ENCODE measurements around the gene EML6.

The EML6 gene

GRCh38 chr2:54907663-54908062, 184.2 kb downstream of the EML6 start:
- no peak for DNase-seq (ENCODE audit: low spot score)
- no peak for FAIRE-seq

GRCh38 chr2:54908591-54908990, 185.1 kb downstream of the EML6 start:
- FAIRE-seq = no peak
- no peak for DNase-seq (ENCODE audit: low spot score)

- no peak for DNase-seq (ENCODE audit: low spot score)
- no peak for FAIRE-seq
These were observed 185.5 kb downstream of the EML6 start for GRCh38 chr2:54909001-54909400.

GRCh38 chr2:54912305-54912704, 188.8 kb downstream of the EML6 start:
- FAIRE-seq (no peak), DNase-seq (ENCODE audit: low spot score) (no peak)

- no peak for FAIRE-seq
- DNase-seq (ENCODE audit: low spot score) = no peak
These were observed 189.4 kb downstream of the EML6 start for GRCh38 chr2:54912893-54913292.

GRCh38 chr2:54914637-54915036, 191.2 kb downstream of the EML6 start:
- no peak for FAIRE-seq
- DNase-seq (ENCODE audit: low spot score) = no peak

- FAIRE-seq = no peak
- no peak for DNase-seq (ENCODE audit: low spot score)
These were observed 191.6 kb downstream of the EML6 start for GRCh38 chr2:54915101-54915500.

- FAIRE-seq (no peak), DNase-seq (ENCODE audit: low spot score) (no peak)
These were observed 193.2 kb downstream of the EML6 start for GRCh38 chr2:54916637-54917036.

GRCh38 chr2:54918647-54919280, 195.3 kb downstream of the EML6 start:
- no peak for FAIRE-seq
- no peak for DNase-seq (ENCODE audit: low spot score)

- no peak for DNase-seq (ENCODE audit: low spot score)
- no peak for FAIRE-seq
These were observed 197.2 kb downstream of the EML6 start for GRCh38 chr2:54920660-54921059.

- DNase-seq (ENCODE audit: low spot score) (no peak), FAIRE-seq (no peak)
These were observed 200.7 kb downstream of the EML6 start for GRCh38 chr2:54924121-54924520.

- FAIRE-seq = no peak
- no peak for DNase-seq (ENCODE audit: low spot score)
These were observed 201.6 kb downstream of the EML6 start for GRCh38 chr2:54925022-54925421.

- DNase-seq (ENCODE audit: low spot score) = no peak
- FAIRE-seq = no peak
These were observed 203.8 kb downstream of the EML6 start for GRCh38 chr2:54927085-54927750.

- FAIRE-seq (peak; percentile 72), DNase-seq (ENCODE audit: low spot score) (no peak)
These were observed 204.5 kb downstream of the EML6 start for GRCh38 chr2:54927751-54928615.

- DNase-seq (ENCODE audit: low spot score) (no peak), FAIRE-seq (no peak)
These were observed 205.3 kb downstream of the EML6 start for GRCh38 chr2:54928719-54929118.

GRCh38 chr2:54931473-54931872, 208.0 kb downstream of the EML6 start:
- FAIRE-seq = no peak
- no peak for DNase-seq (ENCODE audit: low spot score)

- FAIRE-seq (no peak), DNase-seq (ENCODE audit: low spot score) (no peak)
These were observed 211.9 kb downstream of the EML6 start for GRCh38 chr2:54935389-54935788.

- FAIRE-seq = no peak
- no peak for DNase-seq (ENCODE audit: low spot score)
These were observed 213.3 kb downstream of the EML6 start for GRCh38 chr2:54936766-54937165.

GRCh38 chr2:54939446-54940118, 216.1 kb downstream of the EML6 start:
- FAIRE-seq (peak; percentile 53), DNase-seq (ENCODE audit: low spot score) (no peak)

GRCh38 chr2:54940723-54941122, 217.3 kb downstream of the EML6 start:
- DNase-seq (ENCODE audit: low spot score) = no peak
- no peak for FAIRE-seq

- FAIRE-seq (no peak), DNase-seq (ENCODE audit: low spot score) (no peak)
These were observed 218.0 kb downstream of the EML6 start for GRCh38 chr2:54941248-54941984.

All from urothelium cell line (cell line).